LNCaP clone FGC (cell line): ENCODE measurements around the gene N4BP3.
"Not testable (repeated sequence)": the region's sequence is repeated elsewhere in the genome, so short reads cannot be mapped to it uniquely, and the experiment has no call there.

Experiments used
- DNase-seq: peaks from one replicate; pipeline ENCODE4 v3.0.0-alpha.2; 2011; ENCODE audit warnings: low read depth
- H3K4me3 ChIP-seq: 2 replicates; pipeline ENCODE4 v1.5.1; 2011; ENCODE audit warnings: mild to moderate bottlenecking, low read depth, low read length, control low read depth
- TF ChIP-seq, protein P1 (sequence below): IDR thresholded peaks from 2 replicates; pipeline ENCODE4 v1.5.1; 2012; ENCODE audit warnings: mild to moderate bottlenecking; ENCODE audit not compliant: control insufficient read depth, insufficient read depth; ENCODE audit errors: extremely low read depth

N4BP3 gene

DNA sequence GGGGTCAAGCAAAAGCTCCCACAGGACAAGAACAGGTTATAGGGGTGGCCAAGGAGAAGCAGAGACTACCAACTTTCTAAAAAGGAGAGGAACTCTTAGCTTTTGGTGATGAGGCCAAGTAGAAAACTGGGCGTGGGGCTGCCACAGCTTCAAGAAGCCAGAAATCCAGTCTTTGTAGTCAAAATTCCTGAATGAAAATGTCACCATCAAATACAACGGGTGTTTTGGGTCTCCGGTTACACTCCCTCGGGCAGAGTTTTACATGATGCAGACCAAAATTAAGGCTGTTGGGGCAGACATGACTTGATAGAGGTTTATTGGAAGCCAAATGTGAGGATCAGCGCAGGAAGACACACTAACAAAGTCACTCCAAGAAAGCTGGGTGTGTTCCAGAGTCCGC, 29.4 kb upstream of the N4BP3 start:
- no peak for DNase-seq
- TF ChIP-seq, protein P1, sequence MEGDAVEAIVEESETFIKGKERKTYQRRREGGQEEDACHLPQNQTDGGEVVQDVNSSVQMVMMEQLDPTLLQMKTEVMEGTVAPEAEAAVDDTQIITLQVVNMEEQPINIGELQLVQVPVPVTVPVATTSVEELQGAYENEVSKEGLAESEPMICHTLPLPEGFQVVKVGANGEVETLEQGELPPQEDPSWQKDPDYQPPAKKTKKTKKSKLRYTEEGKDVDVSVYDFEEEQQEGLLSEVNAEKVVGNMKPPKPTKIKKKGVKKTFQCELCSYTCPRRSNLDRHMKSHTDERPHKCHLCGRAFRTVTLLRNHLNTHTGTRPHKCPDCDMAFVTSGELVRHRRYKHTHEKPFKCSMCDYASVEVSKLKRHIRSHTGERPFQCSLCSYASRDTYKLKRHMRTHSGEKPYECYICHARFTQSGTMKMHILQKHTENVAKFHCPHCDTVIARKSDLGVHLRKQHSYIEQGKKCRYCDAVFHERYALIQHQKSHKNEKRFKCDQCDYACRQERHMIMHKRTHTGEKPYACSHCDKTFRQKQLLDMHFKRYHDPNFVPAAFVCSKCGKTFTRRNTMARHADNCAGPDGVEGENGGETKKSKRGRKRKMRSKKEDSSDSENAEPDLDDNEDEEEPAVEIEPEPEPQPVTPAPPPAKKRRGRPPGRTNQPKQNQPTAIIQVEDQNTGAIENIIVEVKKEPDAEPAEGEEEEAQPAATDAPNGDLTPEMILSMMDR = no peak

DNA sequence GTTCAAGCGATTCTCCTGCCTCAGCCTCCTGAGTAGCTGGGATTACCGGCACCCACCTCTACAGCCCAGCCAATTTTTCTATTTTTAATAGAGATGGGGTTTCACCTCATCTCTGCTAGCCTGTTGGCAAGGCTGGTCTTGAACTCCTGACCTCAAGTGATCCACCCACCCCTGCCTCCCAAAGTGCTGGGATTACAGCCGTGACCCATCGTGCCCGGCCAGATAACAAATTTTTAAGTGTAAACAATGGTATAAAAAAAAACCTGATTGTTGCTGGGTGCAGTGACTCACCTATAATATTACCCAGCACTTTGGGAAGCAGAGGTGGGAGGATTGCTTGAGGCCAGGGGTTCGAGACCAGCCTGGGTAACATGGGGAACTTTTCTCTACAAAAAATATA, 28.0 kb upstream of the N4BP3 start:
- no peak for DNase-seq
- no peak overlapping the region for H3K4me3 ChIP-seq
- TF ChIP-seq, protein P1 = no peak

More for the DNA sequence above, 29.4 kb upstream of the N4BP3 start:
- no peak overlapping the region for H3K4me3 ChIP-seq

- no peak for DNase-seq
- no peak overlapping the region for H3K4me3 ChIP-seq
Observed at GRCh38 chr5:178086266-178086665, 27.1 kb upstream of the N4BP3 start.

DNA sequence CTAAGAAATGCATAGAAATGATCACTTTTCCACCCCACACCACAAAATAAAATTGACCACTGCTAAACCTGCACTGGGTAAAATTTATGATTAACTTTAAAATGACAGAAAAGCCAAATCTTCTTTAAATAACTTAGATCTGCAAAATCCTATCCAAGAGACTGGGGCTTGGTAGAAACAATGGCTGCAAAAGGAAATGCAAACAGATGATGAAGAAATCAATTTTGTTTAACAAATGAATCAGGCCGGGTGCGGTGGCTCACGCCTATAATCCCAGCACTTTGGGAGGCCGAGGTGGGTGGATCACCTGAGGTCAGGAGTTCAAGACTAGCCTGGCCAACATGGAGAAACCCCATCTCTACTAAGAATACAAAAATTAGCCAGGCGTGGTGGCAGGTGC, 26.1 kb upstream of the N4BP3 start:
- DNase-seq = not testable (repeated sequence)

More at GRCh38 chr5:178086266-178086665, 27.1 kb upstream of the N4BP3 start:
- TF ChIP-seq, protein P1 = no peak

DNA sequence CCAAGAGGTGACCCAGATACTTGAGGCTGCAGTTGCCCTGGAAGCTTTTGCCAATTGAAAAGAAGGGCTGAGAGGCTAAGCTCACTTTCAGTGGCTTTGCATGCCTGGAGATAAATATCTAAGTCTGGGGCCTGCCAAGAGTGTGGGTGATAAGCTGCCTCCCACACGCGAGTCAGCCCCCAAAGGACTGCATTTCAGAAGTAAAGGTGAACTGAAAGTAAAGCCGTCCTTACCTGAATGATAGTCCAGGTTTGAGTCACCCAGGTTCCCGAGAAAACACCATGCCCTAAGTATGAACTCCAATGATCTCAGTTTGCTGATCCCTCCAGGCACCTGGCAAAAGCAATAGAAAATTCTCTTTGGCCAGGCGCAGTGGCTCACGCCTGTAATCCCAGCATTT, 22.5 kb upstream of the N4BP3 start:
- H3K4me3 ChIP-seq = no peak overlapping the region
- TF ChIP-seq, protein P1 = no peak
- DNase-seq = no peak

More for the DNA sequence above, 26.1 kb upstream of the N4BP3 start:
- H3K4me3 ChIP-seq = not testable (repeated sequence)

- H3K4me3 ChIP-seq = no peak overlapping the region
- DNase-seq = no peak
- TF ChIP-seq, protein P1 = no peak
Observed at GRCh38 chr5:178093134-178093533, 20.2 kb upstream of the N4BP3 start.

DNA sequence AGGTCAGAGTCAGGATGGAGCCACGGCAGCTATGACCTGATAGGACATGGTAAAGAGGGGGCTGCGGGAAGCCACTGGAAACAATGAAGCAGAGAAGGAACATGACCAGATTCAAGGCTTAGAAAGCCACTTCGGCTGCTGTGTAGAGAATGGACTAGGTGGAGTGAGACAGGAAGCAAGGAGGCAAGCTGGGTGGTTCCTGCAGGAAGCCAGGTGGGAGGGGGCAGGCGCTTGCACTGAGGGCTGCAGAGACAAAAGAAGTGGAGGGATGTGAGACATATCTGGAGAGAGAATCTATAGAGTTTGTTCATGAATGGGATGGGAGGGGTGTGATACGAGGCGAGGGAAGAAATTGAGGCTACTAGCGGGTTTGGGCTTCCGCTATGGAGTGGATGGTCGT, 19.0 kb upstream of the N4BP3 start:
- TF ChIP-seq, protein P1 = no peak
- H3K4me3 ChIP-seq = no peak overlapping the region
- no peak for DNase-seq
